Activated CD4-positive, CD25-positive, alpha-beta regulatory T cell treated with anti-CD3 and anti-CD28 coated beads, Interleukin-2, amount 50 U/mL, for 72 hours (primary cell): Measurements from ENCODE around the gene HSPA5.
"Not testable (repeated sequence)": the region's sequence is repeated elsewhere in the genome, so short reads cannot be mapped to it uniquely, and the experiment has no call there.

Experiments
- DNase-seq: peaks from one replicate; pipeline ENCODE4 v3.0.0; 2021

The HSPA5 gene

GRCh38 chr9:125241863-125242739, 958 bp upstream of the HSPA5 start:
- no peak for DNase-seq

- DNase-seq = no peak
Observed at GRCh38 chr9:125240649-125240999, 519 bp downstream of the HSPA5 start.

- no peak for DNase-seq
Observed at GRCh38 chr9:125239631-125240597, 1.2 kb downstream of the HSPA5 start.

- no peak for DNase-seq
Observed at GRCh38 chr9:125238915-125239446, 2.2 kb downstream of the HSPA5 start.

GRCh38 chr9:125238127-125238914, 2.8 kb downstream of the HSPA5 start:
- no peak for DNase-seq

GRCh38 chr9:125236520-125237159, 4.5 kb downstream of the HSPA5 start:
- DNase-seq = not testable (repeated sequence)

- no peak for DNase-seq
Observed at GRCh38 chr9:125235804-125236519, 5.2 kb downstream of the HSPA5 start.

- DNase-seq = not testable (repeated sequence)
Observed at GRCh38 chr9:125234099-125234498, 7.0 kb downstream of the HSPA5 start.

- no peak for DNase-seq
Observed at GRCh38 chr9:125233678-125234077, 7.5 kb downstream of the HSPA5 start.

- DNase-seq = no peak
Observed at GRCh38 chr9:125227761-125228160, 13.4 kb downstream of the HSPA5 start.

- DNase-seq = not testable (repeated sequence)
Observed at GRCh38 chr9:125224858-125225257, 16.3 kb downstream of the HSPA5 start.

GRCh38 chr9:125218621-125219020, 22.5 kb downstream of the HSPA5 start:
- no peak for DNase-seq

GRCh38 chr9:125214186-125214585, 27.0 kb downstream of the HSPA5 start:
- no peak for DNase-seq

GRCh38 chr9:125204477-125204876, 36.7 kb downstream of the HSPA5 start:
- no peak for DNase-seq

- no peak for DNase-seq
Observed at GRCh38 chr9:125202846-125203618, 38.1 kb downstream of the HSPA5 start.

GRCh38 chr9:125200216-125201047, 40.7 kb downstream of the HSPA5 start, which contains the start of gene RABEPK:
Gene RABEPK (plus strand): TSS chr9:125200542. CDS start chr9:125203014, 2,472 bp downstream.
- peak; percentile 96 for DNase-seq

- not testable (repeated sequence) for DNase-seq
Observed at GRCh38 chr9:125195591-125195990, 45.6 kb downstream of the HSPA5 start.

- DNase-seq = not testable (repeated sequence)
Observed at GRCh38 chr9:125194466-125194865, 46.7 kb downstream of the HSPA5 start.

- peak; percentile 38 for DNase-seq
Observed at GRCh38 chr9:125190361-125190801, 50.8 kb downstream of the HSPA5 start.
